DND-41 (cell line): ENCODE results near the gene SHQ1.

Source experiments
- ATAC-seq: fragments of 200-7000 bp; cut with Tn5 transposase; 3 replicates; pipeline ENCODE4 v1.9.1; 2021; ENCODE audit warnings: low read depth; ENCODE audit not compliant: insufficient read depth
- DNase-seq: peaks from one replicate; pipeline ENCODE4 v3.0.0-alpha.2; 2020
- H2AFZ ChIP-seq: 2 replicates; pipeline ENCODE4 v1.6.0; 2012; ENCODE audit warnings: low read depth, low read length
- H3K27ac ChIP-seq: 2 replicates; pipeline ENCODE4 v1.5.1; 2012; ENCODE audit warnings: low read length, inconsistent platforms
- H3K27me3 ChIP-seq: fragments of 200-600 bp; sonication (generic); 2 replicates; pipeline ENCODE4 v1.6.0; 2012; ENCODE audit warnings: low read length, mild to moderate bottlenecking, inconsistent platforms; ENCODE audit not compliant: insufficient read depth, poor library complexity
- H3K36me3 ChIP-seq: 2 replicates; pipeline ENCODE4 v1.5.1; 2012; ENCODE audit warnings: low read length, inconsistent platforms; ENCODE audit not compliant: insufficient read depth
- H3K4me1 ChIP-seq: 2 replicates; pipeline ENCODE4 v1.5.1; 2012; ENCODE audit warnings: mild to moderate bottlenecking, low read length; ENCODE audit not compliant: insufficient read depth
- H3K4me2 ChIP-seq: 2 replicates; pipeline ENCODE4 v1.6.0; 2012; ENCODE audit warnings: mild to moderate bottlenecking, moderate library complexity, low read length, inconsistent platforms; ENCODE audit not compliant: insufficient read depth
- H3K4me3 ChIP-seq, 2 experiments: fragments of 200-600 bp in 1 of 2; shearing (Covaris generic) in 1 of 2; 2 replicates each; pipeline ENCODE4 v1.5.1; 2012 to 2016; ENCODE audit warnings: inconsistent platforms in 2 of 2, low read length in 2 of 2, mild to moderate bottlenecking in 2 of 2, low read depth in 1 of 2, moderate library complexity in 1 of 2
- H3K79me2 ChIP-seq: 2 replicates; pipeline ENCODE4 v1.6.0; 2012; ENCODE audit warnings: low read length, inconsistent platforms; ENCODE audit not compliant: insufficient read depth
- H3K9ac ChIP-seq: 2 replicates; pipeline ENCODE4 v1.6.0; 2012; ENCODE audit warnings: low read depth, mild to moderate bottlenecking, inconsistent platforms, low read length, moderate library complexity
- H3K9me3 ChIP-seq: 2 replicates; pipeline ENCODE4 v1.5.1; 2012; ENCODE audit warnings: low read length, moderate library complexity, mild to moderate bottlenecking, inconsistent platforms; ENCODE audit not compliant: insufficient read depth, severe bottlenecking
- H4K20me1 ChIP-seq: 2 replicates; pipeline ENCODE4 v1.6.0; 2012; ENCODE audit warnings: low read length; ENCODE audit not compliant: insufficient read depth
- CTCF ChIP-seq: IDR thresholded peaks from 2 replicates; pipeline ENCODE4 v1.5.1; 2012; ENCODE audit warnings: borderline replicate concordance, low read length, moderate library complexity, mild to moderate bottlenecking; ENCODE audit not compliant: poor library complexity, severe bottlenecking; ENCODE audit errors: extremely low read depth
- EZH2 ChIP-seq: IDR thresholded peaks from 3 replicates; pipeline ENCODE4 v1.6.1; 2012; ENCODE audit warnings: borderline replicate concordance, low read depth, mild to moderate bottlenecking, moderate library complexity, low read length, inconsistent platforms; ENCODE audit not compliant: severe bottlenecking

SHQ1 gene

GRCh38 chr3:72829701-72830100 is 18.5 kb downstream of the SHQ1 start:
- Histone ChIP-seq H2AFZ (no peak overlapping the region), H3K36me3 (peaks cover 84% of the 10 kb centered on the region), H3K79me2 (peaks cover 47% of the 10 kb centered on the region), H3K4me1 (no peaks in the 10 kb centered on the region), H3K4me3 (no peak overlapping the region), H3K4me2 (no peak overlapping the region), H4K20me1 (peaks cover 5% of the 10 kb centered on the region; the same call in 1 of the 2 replicates), H3K27me3 (no peaks in the 10 kb centered on the region), H3K9me3 (no peaks in the 10 kb centered on the region), H3K27ac (no peak overlapping the region), H3K9ac (no peak overlapping the region)
- TF ChIP-seq EZH2 (no peak), CTCF (no peak)
- DNase-seq: no peak
- ATAC-seq: no peak

- TF ChIP-seq EZH2: no peak
- ATAC-seq (no peak), DNase-seq (no peak)
- no peak overlapping the region for H3K27ac ChIP-seq
- no peak overlapping the region for H3K4me3 ChIP-seq
- H3K9ac ChIP-seq: no peak overlapping the region
- no peaks in the 10 kb centered on the region for H3K4me1 ChIP-seq
- H4K20me1 ChIP-seq: peaks cover 15% of the 10 kb centered on the region; the same call in 1 of the 2 replicates
- H3K9me3 ChIP-seq: no peaks in the 10 kb centered on the region
- H3K4me2 ChIP-seq: no peak overlapping the region
- peaks cover 53% of the 10 kb centered on the region for H3K79me2 ChIP-seq
- H3K27me3 ChIP-seq: no peaks in the 10 kb centered on the region
- H3K36me3 ChIP-seq: peaks cover 78% of the 10 kb centered on the region
- H2AFZ ChIP-seq: no peak overlapping the region
Observed at GRCh38 chr3:72821161-72821781, 27.0 kb downstream of the SHQ1 start.

- Histone ChIP-seq H3K79me2 (peaks cover 47% of the 10 kb centered on the region), H3K4me3 (no peak overlapping the region), H3K27me3 (no peaks in the 10 kb centered on the region), H3K27ac (no peak overlapping the region), H3K9ac (no peak overlapping the region), H3K4me1 (no peaks in the 10 kb centered on the region), H3K4me2 (no peak overlapping the region), H4K20me1 (peaks cover 15% of the 10 kb centered on the region; the same call in 1 of the 2 replicates), H3K9me3 (no peaks in the 10 kb centered on the region), H3K36me3 (peaks cover 76% of the 10 kb centered on the region), H2AFZ (no peak overlapping the region)
- ATAC-seq (no peak), DNase-seq (no peak)
- TF ChIP-seq CTCF: no peak
- TF ChIP-seq EZH2: no peak
Observed at GRCh38 chr3:72820415-72820814, 27.8 kb downstream of the SHQ1 start.

GRCh38 chr3:72818905-72819304 is 29.3 kb downstream of the SHQ1 start:
- Histone ChIP-seq H3K4me2 (no peak overlapping the region), H3K4me1 (no peaks in the 10 kb centered on the region)

More at GRCh38 chr3:72818905-72819304, 29.3 kb downstream of the SHQ1 start:
- H3K27me3 ChIP-seq: no peaks in the 10 kb centered on the region
- peaks cover 42% of the 10 kb centered on the region for H3K79me2 ChIP-seq
- DNase-seq: no peak
- no peak overlapping the region for H3K9ac ChIP-seq
- H3K27ac ChIP-seq: no peak overlapping the region
- no peak overlapping the region for H3K4me3 ChIP-seq
- no peak for TF ChIP-seq CTCF
- TF ChIP-seq EZH2: no peak
- no peak overlapping the region for H2AFZ ChIP-seq
- H3K36me3 ChIP-seq: peaks cover 79% of the 10 kb centered on the region
- peaks cover 12% of the 10 kb centered on the region; the same call in 1 of the 2 replicates for H4K20me1 ChIP-seq
- ATAC-seq: no peak
- no peaks in the 10 kb centered on the region for H3K9me3 ChIP-seq
